Upper lobe of left lung (tissue), 6 donors: Measurements from ENCODE around the gene APOF. TPM values are rescaled to one million over a fixed set of nuclear protein-coding genes. Genes with fewer than 3 reads are reported as not detected.

Experiments
- ATAC-seq, 2 donors: fragments of 200-7000 bp; cut with Tn5 transposase; one replicate each; pipeline ENCODE4 v1.9.1; 2022; ENCODE audit warnings: mild to moderate bottlenecking in 2 of 2, moderate library complexity in 2 of 2; ENCODE audit not compliant: low FRiP score in 2 of 2
- DNase-seq, 2 donors: peaks; one replicate each; pipeline ENCODE4 v3.0.0-alpha.2; 2019 to 2020
- H3K27ac ChIP-seq, 4 donors: fragments of 200-600 bp; sonication (generic); one replicate each; pipeline ENCODE4 v1.5.1; 2016 to 2019
- H3K27me3 ChIP-seq, 4 donors: fragments of 200-600 bp; sonication (generic); one replicate each; pipeline ENCODE4 v1.5.1; 2017 to 2019
- H3K36me3 ChIP-seq, 4 donors: fragments of 200-600 bp; sonication (generic); one replicate each; pipeline ENCODE4 v1.5.1; 2016 to 2019
- H3K4me1 ChIP-seq, 4 donors: fragments of 200-600 bp; sonication (generic); one replicate each; pipeline ENCODE4 v1.5.1; 2018 to 2019
- H3K4me3 ChIP-seq, 4 donors: fragments of 200-600 bp; sonication (generic); one replicate each; pipeline ENCODE4 v1.5.1; 2017 to 2019; ENCODE audit warnings: mild to moderate bottlenecking in 2 of 4, moderate library complexity in 1 of 4
- H3K9me3 ChIP-seq, 4 donors: fragments of 200-600 bp; sonication (generic); one replicate each; pipeline ENCODE4 v1.5.1; 2018 to 2019
- CTCF ChIP-seq, 6 experiments: fragments of 450-650 bp in 4 of 6; fragments of 200-600 bp in 2 of 6; sonication (generic) in 2 of 6; IDR thresholded peaks; one replicate each; pipeline ENCODE4 v1.5.1; 2016 to 2019; ENCODE audit warnings: antibody characterized with exemption in 6 of 6
- EP300 ChIP-seq, 4 donors: sonication (generic); formaldehyde crosslinking; IDR thresholded peaks; one replicate each; pipeline ENCODE4 v1.5.1; 2017; ENCODE audit warnings: antibody characterized with exemption in 4 of 4, control low read depth in 2 of 4
- POLR2A ChIP-seq, 4 donors: fragments of 450-650 bp; IDR thresholded peaks; one replicate each; pipeline ENCODE4 v1.5.1; 2016 to 2017; ENCODE audit warnings: antibody characterized with exemption in 4 of 4, mild to moderate bottlenecking in 2 of 4
- POLR2AphosphoS5 ChIP-seq, 2 donors: sonication (generic); formaldehyde crosslinking; IDR thresholded peaks; one replicate each; pipeline ENCODE4 v1.5.1; 2017; ENCODE audit warnings: antibody characterized with exemption in 2 of 2
- WGBS, 2 donors: methylation state at CpG; one replicate each; pipeline ENCODE4 v1.1.5; 2017 to 2018; 5-methylcytosine and 5-hydroxymethylcytosine counted together
- small RNA-seq, 4 donors: library from RNA; depleted of rRNA; stranded (forward); fragments of <200 nt; gene quantifications; one replicate each; pipeline ENCODE3, GENCODE V24; 2016
- total RNA-seq, 6 donors: library from RNA; depleted of rRNA in 4 of 6; stranded (reverse); fragments of >200 nt in 4 of 6; gene quantifications; one replicate each; pipeline versions ENCODE4 v1.1.0 to v1.2.1, GENCODE V29; 2016 to 2021
- donor health status: DM: no; HTN: no; CAD: no; lungs with moderate emphysema.
- donor health status: DM: no; HTN: yes; CAD: no; lungs with severe emphysema.

The APOF gene
- total RNA-seq, 6 donors from 2014 or later = 0.20 TPM; not detected in 5

DNA sequence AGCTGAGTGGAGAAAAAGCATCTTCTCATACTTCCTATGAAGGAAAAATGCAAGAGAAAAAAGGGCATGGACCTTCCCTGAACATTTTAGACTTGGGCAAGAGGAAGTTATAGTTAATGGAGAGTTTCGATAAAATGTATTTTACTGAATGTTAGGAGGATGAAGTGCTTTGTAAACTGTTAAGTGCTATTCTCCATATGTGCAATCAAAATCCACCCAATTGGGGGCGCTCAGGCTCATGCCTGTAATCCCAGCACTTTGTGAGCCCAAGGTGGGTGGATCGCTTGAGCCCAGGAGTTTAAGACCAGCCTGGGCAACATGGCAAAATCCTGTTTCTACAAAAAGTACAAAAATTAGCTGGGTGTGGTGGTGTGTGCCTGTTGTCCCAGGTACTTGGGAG, 45.0 kb downstream of the APOF start:
- WGBS, 2 donors = 92 to 99% methylated on average over 3 of the region's 3 CpGs
- DNase-seq (no peak), ATAC-seq (no peak)
- no peaks in the 10 kb centered on the region for H3K9me3 ChIP-seq
- H3K4me1 ChIP-seq = peaks cover 13 to 19% (median 14%) of the 10 kb centered on the region in 4 donors
- no peaks in the 10 kb centered on the region for H3K27me3 ChIP-seq
- H3K36me3 ChIP-seq = peaks cover 4 to 56% (median 26%) of the 10 kb centered on the region in 4 donors
- no peak overlapping the region for H3K4me3 ChIP-seq
- no peak overlapping the region for H3K27ac ChIP-seq
- TF ChIP-seq POLR2A (IDR thresholded peaks at IDR 0.05) = no peak
- TF ChIP-seq EP300 (IDR thresholded peaks at IDR 0.05) = no peak
- no peak for TF ChIP-seq POLR2AphosphoS5 (IDR thresholded peaks at IDR 0.05)
- no peak for TF ChIP-seq CTCF (IDR thresholded peaks at IDR 0.05)

DNA sequence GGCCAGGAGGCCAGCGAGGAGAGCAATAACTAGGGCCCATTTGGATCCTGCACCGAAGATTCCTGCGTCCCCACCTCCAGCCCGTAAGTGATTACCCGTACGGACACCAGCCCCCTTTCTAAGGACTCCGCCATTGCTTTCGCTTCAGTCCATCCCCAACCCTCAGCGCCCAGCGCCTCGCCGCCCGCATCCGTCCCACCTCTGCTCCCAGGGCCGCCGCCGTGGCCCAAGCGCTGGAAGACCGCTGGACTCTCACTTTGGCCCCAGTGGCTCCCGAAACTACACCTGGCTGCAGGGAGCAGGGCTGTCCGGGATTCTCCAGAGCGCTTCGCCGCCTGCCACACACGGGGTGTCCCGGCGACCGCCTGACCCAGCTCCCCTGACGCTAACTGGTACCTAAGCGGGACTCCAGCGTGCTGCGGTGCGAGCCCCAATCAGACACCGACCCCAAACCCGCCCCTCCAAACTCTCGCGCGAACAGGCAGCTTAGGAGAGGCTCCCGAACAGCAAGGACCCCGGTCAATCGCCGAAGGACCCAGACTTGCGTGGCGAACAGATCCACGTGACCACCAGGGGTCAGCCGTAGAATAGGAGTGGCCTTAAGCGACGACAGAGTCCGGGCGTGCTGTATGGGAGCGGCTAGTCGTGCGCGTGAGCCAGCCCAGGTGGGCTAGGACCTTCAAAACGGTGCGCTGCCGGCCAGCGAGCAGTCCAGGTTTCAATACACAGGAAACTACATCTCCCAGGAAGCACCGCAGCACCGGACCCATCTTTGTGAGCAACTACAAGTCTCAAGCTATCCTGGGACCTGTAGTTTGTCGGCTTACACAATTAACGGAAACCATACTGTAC, 46.8 kb downstream of the APOF start, which contains the start of gene CNPY2:
Gene CNPY2 (minus strand): TSS at position 367 of the 852 bp plus-strand sequence. CDS start 771 bp downstream, outside the sequence.
- Histone ChIP-seq H3K36me3 (peaks cover 4 to 57% (median 22%) of the 10 kb centered on the region in 4 donors), H3K9me3 (no peaks in the 10 kb centered on the region), H3K4me3 (peak within 1 kb of the TSS; percentile 84 to 92 (median 86)), H3K4me1 (peaks cover 13 to 19% (median 14%) of the 10 kb centered on the region in 4 donors), H3K27ac (peak within 1 kb of the TSS; percentile 91 to 94 (median 93)), H3K27me3 (no peaks in the 10 kb centered on the region)
- peak; percentile 76 to 80 for TF ChIP-seq POLR2AphosphoS5 (IDR thresholded peaks at IDR 0.05)
- TF ChIP-seq CTCF (IDR thresholded peaks at IDR 0.05) = peak in 4 of 6 experiments; percentile 25 to 57 (median 44)
- TF ChIP-seq POLR2A (IDR thresholded peaks at IDR 0.05) = peak in 3 of 4 donors; percentile 63 to 84 (median 76)
- no peak for TF ChIP-seq EP300 (IDR thresholded peaks at IDR 0.05)
- 0% methylated on average over 19 to 55 of the region's 62 CpGs for WGBS, 2 donors
- DNase-seq = peak; percentile 93 to 98
- peak; percentile 98 for ATAC-seq

- ATAC-seq (peak in 1 of 2 donors; percentile 2), DNase-seq (peak in 1 of 2 donors; percentile 31)
- Histone ChIP-seq H3K27me3 (no peaks in the 10 kb centered on the region), H3K4me1 (peaks cover 13 to 19% (median 14%) of the 10 kb centered on the region in 4 donors), H3K36me3 (peaks cover 4 to 60% (median 21%) of the 10 kb centered on the region in 4 donors), H3K9me3 (no peaks in the 10 kb centered on the region), H3K27ac (peak overlapping the region; percentile 91 to 94 (median 93)), H3K4me3 (peak overlapping the region; percentile 84 to 92 (median 86))
- TF ChIP-seq CTCF (IDR thresholded peaks at IDR 0.05) (no peak), EP300 (IDR thresholded peaks at IDR 0.05) (no peak), POLR2AphosphoS5 (IDR thresholded peaks at IDR 0.05) (no peak), POLR2A (IDR thresholded peaks at IDR 0.05) (no peak)
- 2 to 11% methylated on average over 1 to 11 of the region's 11 CpGs for WGBS, 2 donors
Observed at GRCh38 chr12:56315249-56315621, 47.4 kb downstream of the APOF start.

GRCh38 chr12:56311003-56311402, 51.7 kb downstream of the APOF start:
- TF ChIP-seq POLR2AphosphoS5 (IDR thresholded peaks at IDR 0.05) (no peak), POLR2A (IDR thresholded peaks at IDR 0.05) (no peak), EP300 (IDR thresholded peaks at IDR 0.05) (no peak), CTCF (IDR thresholded peaks at IDR 0.05) (no peak)
- Histone ChIP-seq H3K4me3 (no peak overlapping the region), H3K27me3 (no peaks in the 10 kb centered on the region), H3K9me3 (no peaks in the 10 kb centered on the region), H3K27ac (no peak overlapping the region), H3K4me1 (peaks cover 8 to 11% (median 9%) of the 10 kb centered on the region in 4 donors), H3K36me3 (peaks cover 0 to 66% (median 28%) of the 10 kb centered on the region in 4 donors)
- ATAC-seq = no peak
- WGBS, 2 donors = 96 to 97% methylated on average over 12 of the region's 12 CpGs
- no peak for DNase-seq

Small RNA genes lying within 50 kb of the gene (small RNA-seq; reads per million reads assigned to genes)
- 0 reads per million in 4 donors for gene RNU7-40P

Other genes with a start within 250 kb of the APOF start
- 1,000 to 10,000 TPM; 1,377 to 3,349 (median 3,110) TPM for gene RPL41, start 246.2 kb downstream of the APOF start, total RNA-seq
- 10 to 100 TPM in 2 of 6 donors, 1 to 10 TPM in 4; 2.1 to 22.0 (median 6.4) TPM for gene ZC3H10, start 244.6 kb downstream of the APOF start, total RNA-seq
- 100 to 1,000 TPM in 5 of 6 donors, 10 to 100 TPM in 1; 73.9 to 132 (median 112) TPM for gene ESYT1, start 234.6 kb downstream of the APOF start, total RNA-seq
- gene MYL6B, start 210.3 kb downstream of the APOF start, total RNA-seq = 10 to 100 TPM; 10.5 to 38.4 (median 29.1) TPM
- 1,000 to 10,000 TPM in 5 of 6 donors, 100 to 1,000 TPM in 1; 665 to 1,935 (median 1,528) TPM for gene MYL6, start 204.5 kb downstream of the APOF start, total RNA-seq
- 100 to 1,000 TPM in 2 of 6 donors, 10 to 100 TPM in 4; 71.4 to 258 (median 93.9) TPM for gene SMARCC2, start 173.4 kb downstream of the APOF start, total RNA-seq
- 10 to 100 TPM; 38.8 to 94.3 (median 62.1) TPM for gene RNF41, start 140.9 kb downstream of the APOF start, total RNA-seq
- gene NABP2, start 138.5 kb downstream of the APOF start, total RNA-seq = 10 to 100 TPM in 4 of 6 donors, 1 to 10 TPM in 2; 4.2 to 23.1 (median 17.6) TPM
- gene SLC39A5, start 132.8 kb downstream of the APOF start, total RNA-seq = 1 to 10 TPM in 2 of 6 donors, under 1 TPM in 1, not detected in 3; 0.37 to 1.2 (median 1.1) TPM
- 10 to 100 TPM; 17.6 to 48.2 (median 28.8) TPM for gene ANKRD52, start 104.5 kb downstream of the APOF start, total RNA-seq
- gene COQ10A, start 95.9 kb downstream of the APOF start, total RNA-seq = 10 to 100 TPM; 12.8 to 26.3 (median 17.5) TPM
- gene CS, start 62.5 kb downstream of the APOF start, total RNA-seq = 100 to 1,000 TPM in 5 of 6 donors, 10 to 100 TPM in 1; 99.9 to 201 (median 151) TPM
- gene CNPY2, start 46.9 kb downstream of the APOF start, total RNA-seq = 100 to 1,000 TPM in 1 of 6 donors, 10 to 100 TPM in 5; 50.3 to 105 (median 61.4) TPM
- gene PAN2, start 28.9 kb downstream of the APOF start, total RNA-seq = 100 to 1,000 TPM in 1 of 6 donors, 10 to 100 TPM in 5; 19.5 to 227 (median 74.4) TPM
- 1 to 10 TPM in 1 of 6 donors, under 1 TPM in 1, not detected in 4; 0.81 to 1.1 TPM for gene IL23A, start 24.0 kb downstream of the APOF start, total RNA-seq
- 100 to 1,000 TPM in 5 of 6 donors, 10 to 100 TPM in 1; 96.1 to 553 (median 178) TPM for gene STAT2, start 2.8 kb downstream of the APOF start, total RNA-seq
- gene TIMELESS, start 86.6 kb upstream of the APOF start, total RNA-seq = 10 to 100 TPM in 2 of 6 donors, 1 to 10 TPM in 4; 5.6 to 14.7 (median 9.5) TPM
- not detected for gene MIP, start 91.8 kb upstream of the APOF start, total RNA-seq
- 1 to 10 TPM; 1.8 to 3.3 (median 3.0) TPM for gene SPRYD4, start 105.7 kb upstream of the APOF start, total RNA-seq
- 10 to 100 TPM in 1 of 6 donors, 1 to 10 TPM in 5; 2.0 to 11.6 (median 5.0) TPM for gene GLS2, start 125.3 kb upstream of the APOF start, total RNA-seq
- 100 to 1,000 TPM in 1 of 6 donors, 10 to 100 TPM in 5; 43.0 to 113 (median 78.4) TPM for gene RBMS2, start 159.0 kb upstream of the APOF start, total RNA-seq